ENCODE measurements around the gene LIMS1.
"Not testable (repeated sequence)": the region's sequence is repeated elsewhere in the genome, so short reads cannot be mapped to it uniquely, and the experiment has no call there.

LIMS1 gene

DNA sequence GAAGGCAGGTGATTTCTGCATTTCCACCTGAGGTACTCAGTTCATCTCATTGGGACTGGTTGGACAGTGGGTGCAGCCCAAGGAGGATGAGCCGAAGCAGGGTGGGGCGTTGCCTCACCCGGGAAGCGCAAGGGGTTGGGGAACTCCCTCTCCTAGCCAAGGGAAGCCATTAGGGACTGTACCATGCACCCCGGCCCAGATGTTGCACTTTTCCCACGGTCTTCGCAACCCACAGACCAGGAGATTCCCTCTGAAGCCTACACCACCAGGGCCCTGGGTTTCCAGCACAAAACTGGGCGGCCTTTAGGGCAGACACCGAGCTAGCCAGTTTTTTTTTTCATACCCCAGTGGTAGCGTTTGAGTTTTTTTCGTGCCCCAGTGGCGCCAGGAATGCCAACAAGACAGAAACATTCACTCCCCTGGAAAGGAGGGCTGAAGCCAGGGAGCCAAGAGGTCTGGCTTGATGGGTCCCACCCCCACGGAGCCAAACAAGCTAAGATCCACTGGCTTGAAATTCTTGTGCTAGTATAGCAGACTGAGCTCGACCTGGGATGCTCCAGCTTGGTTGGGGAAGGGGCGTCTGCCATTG, 109.1 kb downstream of the LIMS1 start:
- no peak overlapping the region for H3K9ac ChIP-seq (ENCODE audit: low read depth in 1 of 2, low read length in 2 of 2)
- no peak overlapping the region for H3K27ac ChIP-seq (ENCODE audit: low read depth, low read length)
- no peak overlapping the region for H3K4me3 ChIP-seq (ENCODE audit: low read depth in 1 of 2, low read length in 2 of 2)
- H3K9me3 ChIP-seq (ENCODE audit: control insufficient read depth in 1 of 2, low read length in 2 of 2) = no peaks in the 10 kb centered on the region
- no peaks in the 10 kb centered on the region for H3K27me3 ChIP-seq (ENCODE audit: control insufficient read depth in 1 of 2, insufficient read depth in 2 of 2, low read length in 2 of 2)
- peaks cover 6 to 11% of the 10 kb centered on the region in 2 donors for H3K4me1 ChIP-seq (ENCODE audit: control insufficient read depth in 1 of 2, insufficient read depth in 2 of 2, low read length in 2 of 2)
- H3K36me3 ChIP-seq (ENCODE audit: control insufficient read depth in 1 of 2, insufficient read depth in 2 of 2, low read length in 2 of 2) = no peaks in the 10 kb centered on the region

DNA sequence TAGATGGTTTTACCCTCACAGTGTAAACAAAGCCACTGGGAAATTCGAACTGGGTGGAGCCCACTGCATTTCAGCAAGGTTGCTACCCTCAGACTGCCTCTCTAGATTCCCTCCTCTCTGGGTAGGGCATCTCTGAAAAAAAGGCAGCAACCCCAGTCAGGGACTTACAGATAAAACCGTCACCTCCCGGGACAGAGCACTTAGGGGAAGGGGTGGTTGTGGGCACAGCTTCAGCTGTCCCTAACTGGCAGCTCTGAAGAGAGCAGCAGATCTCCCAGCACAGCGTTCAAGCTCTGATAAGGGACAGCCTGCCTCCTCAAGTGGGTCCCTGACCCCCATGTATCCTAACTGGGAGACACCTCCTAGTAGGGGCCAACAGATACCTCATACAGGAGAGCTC, 109.6 kb downstream of the LIMS1 start:
- not testable (repeated sequence) for H3K36me3 ChIP-seq (ENCODE audit: control insufficient read depth in 1 of 2, insufficient read depth in 2 of 2, low read length in 2 of 2); H3K27me3 ChIP-seq (ENCODE audit: control insufficient read depth in 1 of 2, insufficient read depth in 2 of 2, low read length in 2 of 2); H3K4me3 ChIP-seq (ENCODE audit: low read depth in 1 of 2, low read length in 2 of 2); H3K9me3 ChIP-seq (ENCODE audit: control insufficient read depth in 1 of 2, low read length in 2 of 2); H3K27ac ChIP-seq (ENCODE audit: low read depth, low read length); H3K9ac ChIP-seq (ENCODE audit: low read depth in 1 of 2, low read length in 2 of 2)
- H3K4me1 ChIP-seq (ENCODE audit: control insufficient read depth in 1 of 2, insufficient read depth in 2 of 2, low read length in 2 of 2) = peaks cover 6 to 11% of the 10 kb centered on the region in 2 donors

DNA sequence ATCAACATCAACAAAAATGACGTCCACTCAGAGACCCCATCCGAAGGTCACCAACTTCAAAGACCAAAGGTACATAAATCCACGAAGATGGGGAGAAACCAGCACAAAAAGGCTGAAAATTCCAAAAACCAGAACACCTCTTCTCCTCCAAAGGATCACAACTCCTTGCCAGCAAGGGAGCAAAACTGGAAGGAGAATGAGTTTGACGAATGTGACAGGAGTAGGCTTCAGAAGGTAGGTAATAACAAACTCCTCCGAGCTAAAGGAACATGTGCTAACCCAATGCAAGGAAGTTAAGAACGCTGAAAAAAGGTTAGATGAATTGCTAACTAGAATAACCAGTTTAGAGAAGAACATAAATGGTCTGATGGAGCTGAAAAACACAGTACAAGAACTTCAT, 110.2 kb downstream of the LIMS1 start:
- not testable (repeated sequence) for H3K9me3 ChIP-seq (ENCODE audit: control insufficient read depth in 1 of 2, low read length in 2 of 2); H3K4me3 ChIP-seq (ENCODE audit: low read depth in 1 of 2, low read length in 2 of 2); H3K27me3 ChIP-seq (ENCODE audit: control insufficient read depth in 1 of 2, insufficient read depth in 2 of 2, low read length in 2 of 2); H3K9ac ChIP-seq (ENCODE audit: low read depth in 1 of 2, low read length in 2 of 2); H3K27ac ChIP-seq (ENCODE audit: low read depth, low read length); H3K36me3 ChIP-seq (ENCODE audit: control insufficient read depth in 1 of 2, insufficient read depth in 2 of 2, low read length in 2 of 2)
- H3K4me1 ChIP-seq (ENCODE audit: control insufficient read depth in 1 of 2, insufficient read depth in 2 of 2, low read length in 2 of 2) = peaks cover 6 to 11% of the 10 kb centered on the region in 2 donors

DNA sequence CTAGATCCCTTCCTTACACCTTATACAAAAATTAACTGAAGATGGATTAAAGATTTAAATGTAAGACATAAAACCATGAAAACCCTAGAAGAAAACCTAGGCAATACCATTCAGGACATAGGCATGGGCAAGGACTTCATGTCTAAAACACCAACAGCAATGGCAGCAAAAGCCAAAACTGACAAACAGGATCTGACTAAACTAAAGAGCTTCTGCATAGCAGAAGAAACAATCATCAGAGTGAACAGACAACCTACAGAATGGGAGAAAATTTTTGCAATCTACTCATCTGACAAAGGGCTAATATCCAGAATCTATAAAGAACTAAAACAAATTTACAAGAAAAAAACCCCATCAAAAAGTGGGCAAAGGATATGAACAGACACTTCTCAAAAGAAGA, 114.5 kb downstream of the LIMS1 start:
- H3K4me1 ChIP-seq (ENCODE audit: control insufficient read depth in 1 of 2, insufficient read depth in 2 of 2, low read length in 2 of 2); H3K4me3 ChIP-seq (ENCODE audit: low read depth in 1 of 2, low read length in 2 of 2); H3K36me3 ChIP-seq (ENCODE audit: control insufficient read depth in 1 of 2, insufficient read depth in 2 of 2, low read length in 2 of 2); H3K9ac ChIP-seq (ENCODE audit: low read depth in 1 of 2, low read length in 2 of 2); H3K27ac ChIP-seq (ENCODE audit: low read depth, low read length); H3K27me3 ChIP-seq (ENCODE audit: control insufficient read depth in 1 of 2, insufficient read depth in 2 of 2, low read length in 2 of 2); H3K9me3 ChIP-seq (ENCODE audit: control insufficient read depth in 1 of 2, low read length in 2 of 2): not testable (repeated sequence)

DNA sequence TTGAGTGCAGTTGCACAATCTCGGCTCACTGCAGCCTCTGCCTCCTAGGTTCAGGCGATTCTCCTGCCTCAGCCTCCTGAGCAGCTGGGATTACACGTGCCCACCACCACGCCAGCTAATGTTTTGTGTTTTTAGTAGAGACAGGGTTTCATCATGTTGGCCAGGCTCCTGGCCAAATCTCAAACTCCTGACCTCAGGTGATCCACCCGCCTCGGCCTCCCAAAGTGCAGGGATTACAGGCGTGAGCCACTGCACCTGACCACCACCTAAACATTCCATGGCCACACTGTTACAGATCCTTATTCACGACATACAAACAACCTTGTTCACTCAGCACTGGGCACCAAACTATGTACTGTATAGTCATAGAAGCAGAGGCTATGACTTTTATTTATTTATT, 116.2 kb downstream of the LIMS1 start:
- H3K4me3 ChIP-seq (ENCODE audit: low read depth in 1 of 2, low read length in 2 of 2); H3K27ac ChIP-seq (ENCODE audit: low read depth, low read length): not testable (repeated sequence)

DNA sequence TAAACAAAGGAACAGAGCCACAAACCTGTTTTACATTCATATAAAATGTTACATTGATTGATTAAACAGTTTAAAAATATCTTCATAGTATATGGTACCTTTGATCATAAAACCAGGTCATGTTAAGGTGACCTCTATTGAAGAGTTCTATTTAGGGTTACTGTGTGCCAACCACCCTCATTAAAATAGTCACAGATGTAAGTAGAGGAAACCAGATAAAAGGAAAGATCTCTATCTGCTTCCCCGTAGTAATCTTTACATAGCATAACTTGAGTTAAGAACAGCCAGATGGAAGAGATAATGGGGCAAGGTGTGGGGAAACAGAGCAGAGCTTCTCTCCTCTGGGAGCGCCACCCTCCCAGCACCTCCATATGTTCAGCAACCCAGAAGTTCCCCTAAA, 117.2 kb downstream of the LIMS1 start:
- H3K27ac ChIP-seq (ENCODE audit: low read depth, low read length); H3K4me1 ChIP-seq (ENCODE audit: control insufficient read depth in 1 of 2, insufficient read depth in 2 of 2, low read length in 2 of 2): not testable (repeated sequence)

More for the DNA sequence above, 116.2 kb downstream of the LIMS1 start:
- not testable (repeated sequence) for H3K36me3 ChIP-seq (ENCODE audit: control insufficient read depth in 1 of 2, insufficient read depth in 2 of 2, low read length in 2 of 2); H3K9ac ChIP-seq (ENCODE audit: low read depth in 1 of 2, low read length in 2 of 2); H3K27me3 ChIP-seq (ENCODE audit: control insufficient read depth in 1 of 2, insufficient read depth in 2 of 2, low read length in 2 of 2); H3K4me1 ChIP-seq (ENCODE audit: control insufficient read depth in 1 of 2, insufficient read depth in 2 of 2, low read length in 2 of 2); H3K9me3 ChIP-seq (ENCODE audit: control insufficient read depth in 1 of 2, low read length in 2 of 2)

DNA sequence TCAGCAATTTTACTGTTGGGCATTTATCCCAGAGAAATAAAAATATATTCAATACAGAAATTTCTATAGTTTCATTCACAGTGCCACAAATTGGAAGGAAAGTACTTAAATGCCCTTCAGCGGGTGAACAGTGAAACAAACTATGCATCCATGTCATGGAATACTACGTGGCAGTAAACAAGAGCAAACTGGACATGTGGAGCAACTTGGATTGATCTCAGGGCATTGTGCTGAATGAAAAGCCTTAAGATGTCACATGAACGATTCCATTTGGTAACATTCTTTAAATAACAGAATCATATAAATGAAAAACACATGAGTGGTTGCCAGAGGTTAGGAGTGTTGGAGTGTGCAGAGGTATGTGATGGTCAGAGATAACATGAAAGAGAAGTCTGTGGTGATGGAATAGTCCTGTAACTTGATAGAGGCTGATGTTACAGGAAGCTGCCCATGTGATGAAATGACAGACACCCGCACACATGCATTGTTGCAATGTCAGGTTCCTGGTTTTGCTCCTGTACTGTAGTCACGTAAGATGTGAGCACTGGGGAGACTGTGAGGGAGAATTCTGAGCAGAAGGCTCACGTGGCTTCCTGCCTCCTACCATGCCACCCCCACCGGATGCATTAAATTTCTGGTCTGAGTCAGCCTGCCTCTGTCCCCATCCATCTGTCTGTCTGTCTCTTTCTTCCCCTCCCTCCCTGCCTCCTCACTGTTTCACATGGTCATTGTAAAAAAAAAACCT, 118.1 kb downstream of the LIMS1 start:
- not testable (repeated sequence) for H3K36me3 ChIP-seq (ENCODE audit: control insufficient read depth in 1 of 2, insufficient read depth in 2 of 2, low read length in 2 of 2); H3K27ac ChIP-seq (ENCODE audit: low read depth, low read length); H3K4me3 ChIP-seq (ENCODE audit: low read depth in 1 of 2, low read length in 2 of 2); H3K9me3 ChIP-seq (ENCODE audit: control insufficient read depth in 1 of 2, low read length in 2 of 2); H3K27me3 ChIP-seq (ENCODE audit: control insufficient read depth in 1 of 2, insufficient read depth in 2 of 2, low read length in 2 of 2); H3K4me1 ChIP-seq (ENCODE audit: control insufficient read depth in 1 of 2, insufficient read depth in 2 of 2, low read length in 2 of 2); H3K9ac ChIP-seq (ENCODE audit: low read depth in 1 of 2, low read length in 2 of 2)

More for the DNA sequence above, 117.2 kb downstream of the LIMS1 start:
- H3K36me3 ChIP-seq (ENCODE audit: control insufficient read depth in 1 of 2, insufficient read depth in 2 of 2, low read length in 2 of 2); H3K27me3 ChIP-seq (ENCODE audit: control insufficient read depth in 1 of 2, insufficient read depth in 2 of 2, low read length in 2 of 2); H3K4me3 ChIP-seq (ENCODE audit: low read depth in 1 of 2, low read length in 2 of 2); H3K9ac ChIP-seq (ENCODE audit: low read depth in 1 of 2, low read length in 2 of 2); H3K9me3 ChIP-seq (ENCODE audit: control insufficient read depth in 1 of 2, low read length in 2 of 2): not testable (repeated sequence)

DNA sequence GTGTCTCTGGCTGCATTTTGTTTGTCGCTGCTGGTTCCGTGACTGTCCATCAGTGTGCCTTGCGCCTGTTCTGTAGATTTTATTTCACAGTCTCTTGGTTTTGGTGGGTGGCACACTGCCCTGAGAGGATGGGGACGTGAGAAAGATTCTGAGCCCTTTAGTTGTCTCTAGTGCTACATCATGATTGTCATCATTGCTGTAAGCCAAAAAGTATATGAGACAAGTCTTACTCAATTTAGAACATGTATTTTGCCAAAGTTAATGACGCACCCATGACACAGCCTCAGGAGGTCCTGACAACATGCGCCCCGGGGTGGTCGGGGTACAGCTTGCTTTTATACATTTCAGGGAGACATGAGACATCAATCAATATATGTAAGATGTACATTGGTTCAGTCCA, 119.2 kb downstream of the LIMS1 start:
- H3K4me3 ChIP-seq (ENCODE audit: low read depth in 1 of 2, low read length in 2 of 2); H3K36me3 ChIP-seq (ENCODE audit: control insufficient read depth in 1 of 2, insufficient read depth in 2 of 2, low read length in 2 of 2); H3K4me1 ChIP-seq (ENCODE audit: control insufficient read depth in 1 of 2, insufficient read depth in 2 of 2, low read length in 2 of 2); H3K9me3 ChIP-seq (ENCODE audit: control insufficient read depth in 1 of 2, low read length in 2 of 2); H3K9ac ChIP-seq (ENCODE audit: low read depth in 1 of 2, low read length in 2 of 2); H3K27me3 ChIP-seq (ENCODE audit: control insufficient read depth in 1 of 2, insufficient read depth in 2 of 2, low read length in 2 of 2); H3K27ac ChIP-seq (ENCODE audit: low read depth, low read length): not testable (repeated sequence)

DNA sequence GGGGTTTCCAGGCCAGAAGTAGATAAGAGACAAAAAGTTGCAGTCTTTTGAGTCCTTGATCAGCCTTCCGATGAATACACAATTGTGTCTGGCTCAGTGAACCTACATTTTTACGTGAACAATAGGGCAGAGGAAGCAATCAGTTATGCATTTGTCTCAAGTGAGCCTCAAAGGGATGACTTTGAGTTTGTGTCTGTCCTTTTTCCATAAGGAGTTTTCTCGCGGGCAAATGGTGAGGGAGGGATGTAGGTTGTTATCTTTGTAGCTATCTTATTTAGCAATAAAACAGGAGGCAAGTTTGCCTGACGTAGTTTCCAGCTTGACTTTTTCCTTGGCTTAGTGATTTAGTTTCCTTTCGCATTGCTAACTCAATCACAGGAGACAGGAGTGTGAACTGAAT, 119.6 kb downstream of the LIMS1 start:
- not testable (repeated sequence) for H3K36me3 ChIP-seq (ENCODE audit: control insufficient read depth in 1 of 2, insufficient read depth in 2 of 2, low read length in 2 of 2); H3K9me3 ChIP-seq (ENCODE audit: control insufficient read depth in 1 of 2, low read length in 2 of 2); H3K4me3 ChIP-seq (ENCODE audit: low read depth in 1 of 2, low read length in 2 of 2); H3K4me1 ChIP-seq (ENCODE audit: control insufficient read depth in 1 of 2, insufficient read depth in 2 of 2, low read length in 2 of 2); H3K27ac ChIP-seq (ENCODE audit: low read depth, low read length); H3K9ac ChIP-seq (ENCODE audit: low read depth in 1 of 2, low read length in 2 of 2); H3K27me3 ChIP-seq (ENCODE audit: control insufficient read depth in 1 of 2, insufficient read depth in 2 of 2, low read length in 2 of 2)

DNA sequence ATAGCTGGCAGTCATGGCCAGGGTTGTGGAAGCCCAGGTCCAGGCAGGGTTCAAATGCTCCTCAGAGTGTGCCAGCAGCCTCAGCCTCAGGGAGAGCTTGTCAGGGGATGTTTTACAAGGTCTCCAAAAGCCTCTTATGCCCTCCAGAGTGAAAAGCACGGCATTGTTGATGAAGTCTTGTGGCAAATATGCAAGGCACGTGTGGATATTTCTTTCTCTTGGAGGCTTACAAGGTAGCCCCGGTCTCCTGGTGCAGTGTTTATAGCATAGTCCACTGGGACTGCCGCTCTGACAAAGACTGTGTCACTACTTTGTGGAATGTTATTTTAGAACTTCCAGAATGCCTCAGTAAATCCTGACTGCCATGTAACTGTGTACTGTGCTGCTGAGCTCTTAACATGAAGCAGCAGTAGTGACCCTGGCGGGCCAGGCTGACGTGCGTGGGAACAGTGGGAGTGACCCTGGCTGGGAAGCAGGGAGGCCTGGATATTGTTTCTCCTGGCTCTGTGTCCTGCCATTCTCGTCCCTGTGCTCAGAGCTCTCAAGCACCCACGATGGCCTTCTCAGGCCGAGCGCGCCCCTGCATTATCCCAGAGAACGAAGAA, 120.4 kb downstream of the LIMS1 start:
- not testable (repeated sequence) for H3K4me1 ChIP-seq (ENCODE audit: control insufficient read depth in 1 of 2, insufficient read depth in 2 of 2, low read length in 2 of 2); H3K9me3 ChIP-seq (ENCODE audit: control insufficient read depth in 1 of 2, low read length in 2 of 2); H3K27ac ChIP-seq (ENCODE audit: low read depth, low read length); H3K36me3 ChIP-seq (ENCODE audit: control insufficient read depth in 1 of 2, insufficient read depth in 2 of 2, low read length in 2 of 2); H3K9ac ChIP-seq (ENCODE audit: low read depth in 1 of 2, low read length in 2 of 2); H3K4me3 ChIP-seq (ENCODE audit: low read depth in 1 of 2, low read length in 2 of 2); H3K27me3 ChIP-seq (ENCODE audit: control insufficient read depth in 1 of 2, insufficient read depth in 2 of 2, low read length in 2 of 2)
